ENCODE measurements around the gene RNF19B. TPM values are rescaled to one million over a fixed set of nuclear protein-coding genes. Genes with fewer than 3 reads are reported as not detected.

The RNF19B gene
- total RNA-seq, 4 donors from 2014 or later = 15.0 to 38.8 (median 29.2) TPM

DNA sequence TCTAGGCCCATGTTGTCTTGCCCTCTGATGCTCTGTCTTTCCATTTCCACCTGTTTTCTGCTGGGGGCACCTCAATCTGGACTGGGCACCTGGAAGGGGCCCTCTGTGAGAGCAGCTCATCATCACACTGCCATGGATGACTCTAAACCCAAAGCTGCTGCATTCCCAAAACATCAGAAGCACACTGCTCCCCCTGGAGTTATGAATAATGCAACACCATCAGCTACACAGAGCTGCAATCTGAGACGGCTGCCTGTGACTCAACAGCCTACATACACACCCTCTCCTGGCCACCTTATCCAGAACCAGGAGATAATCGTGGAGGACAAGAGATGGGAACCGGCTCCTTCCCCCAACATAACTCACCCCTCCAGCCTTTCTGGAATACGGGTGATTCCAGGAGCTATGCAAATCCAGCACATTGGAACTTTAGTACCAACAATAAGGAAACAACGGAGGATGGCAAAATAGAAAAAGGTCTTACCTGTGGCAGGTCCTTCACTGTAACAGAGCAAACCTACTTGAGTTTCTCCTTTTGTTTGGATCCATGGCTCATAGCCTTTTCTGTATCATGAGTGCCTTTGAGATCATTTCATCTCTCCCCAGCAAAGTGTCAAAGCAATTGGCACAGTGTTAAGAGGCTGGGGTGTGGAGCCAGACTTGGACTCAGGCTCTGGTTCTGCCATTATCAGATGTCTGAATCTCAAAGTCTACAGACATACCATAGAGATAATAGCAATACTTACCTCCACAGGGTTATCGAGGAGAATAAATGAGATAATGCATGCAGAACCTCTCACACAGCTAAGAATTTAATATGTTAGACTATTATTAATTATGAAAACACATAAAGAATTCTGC is 42.8 kb upstream of the RNF19B start:
- DNase-seq (ENCODE audit: low spot score) (no peak), ATAC-seq (ENCODE audit: low FRiP score) (peak; percentile 89)
- TF ChIP-seq, protein P1, sequence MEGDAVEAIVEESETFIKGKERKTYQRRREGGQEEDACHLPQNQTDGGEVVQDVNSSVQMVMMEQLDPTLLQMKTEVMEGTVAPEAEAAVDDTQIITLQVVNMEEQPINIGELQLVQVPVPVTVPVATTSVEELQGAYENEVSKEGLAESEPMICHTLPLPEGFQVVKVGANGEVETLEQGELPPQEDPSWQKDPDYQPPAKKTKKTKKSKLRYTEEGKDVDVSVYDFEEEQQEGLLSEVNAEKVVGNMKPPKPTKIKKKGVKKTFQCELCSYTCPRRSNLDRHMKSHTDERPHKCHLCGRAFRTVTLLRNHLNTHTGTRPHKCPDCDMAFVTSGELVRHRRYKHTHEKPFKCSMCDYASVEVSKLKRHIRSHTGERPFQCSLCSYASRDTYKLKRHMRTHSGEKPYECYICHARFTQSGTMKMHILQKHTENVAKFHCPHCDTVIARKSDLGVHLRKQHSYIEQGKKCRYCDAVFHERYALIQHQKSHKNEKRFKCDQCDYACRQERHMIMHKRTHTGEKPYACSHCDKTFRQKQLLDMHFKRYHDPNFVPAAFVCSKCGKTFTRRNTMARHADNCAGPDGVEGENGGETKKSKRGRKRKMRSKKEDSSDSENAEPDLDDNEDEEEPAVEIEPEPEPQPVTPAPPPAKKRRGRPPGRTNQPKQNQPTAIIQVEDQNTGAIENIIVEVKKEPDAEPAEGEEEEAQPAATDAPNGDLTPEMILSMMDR (IDR thresholded peaks at IDR 0.05) = no peak

DNA sequence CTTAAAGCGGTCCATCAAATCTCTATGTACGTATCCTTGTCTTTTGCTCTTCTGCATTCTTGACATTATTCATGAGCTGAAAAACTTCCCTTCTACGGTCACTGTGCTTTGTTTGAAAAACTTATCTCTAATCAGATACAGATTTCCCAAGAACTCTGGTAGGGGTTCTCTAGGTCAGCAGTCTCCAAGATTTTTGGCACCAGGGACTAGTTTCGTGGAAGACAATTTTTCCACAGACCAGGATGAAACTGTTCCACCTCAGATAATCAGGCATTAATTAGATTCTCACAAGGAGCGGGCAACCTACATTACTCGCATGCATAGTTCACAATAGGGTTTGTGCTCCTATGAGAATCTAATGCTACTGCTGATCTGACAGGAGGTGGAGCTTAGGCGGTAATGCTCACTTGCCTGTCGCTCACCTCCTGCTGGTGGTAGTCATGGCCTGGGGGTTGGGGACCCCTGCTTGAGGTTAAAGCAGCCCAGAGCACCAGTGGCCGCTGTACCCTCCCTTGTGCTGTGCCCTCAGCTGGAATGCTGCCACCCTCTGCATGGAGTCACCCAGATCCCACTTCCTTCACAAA is 41.3 kb upstream of the RNF19B start:
- DNase-seq (ENCODE audit: low spot score) = no peak
- ATAC-seq (ENCODE audit: low FRiP score) = no peak
- TF ChIP-seq, protein P1 (IDR thresholded peaks at IDR 0.05) = no peak

DNA sequence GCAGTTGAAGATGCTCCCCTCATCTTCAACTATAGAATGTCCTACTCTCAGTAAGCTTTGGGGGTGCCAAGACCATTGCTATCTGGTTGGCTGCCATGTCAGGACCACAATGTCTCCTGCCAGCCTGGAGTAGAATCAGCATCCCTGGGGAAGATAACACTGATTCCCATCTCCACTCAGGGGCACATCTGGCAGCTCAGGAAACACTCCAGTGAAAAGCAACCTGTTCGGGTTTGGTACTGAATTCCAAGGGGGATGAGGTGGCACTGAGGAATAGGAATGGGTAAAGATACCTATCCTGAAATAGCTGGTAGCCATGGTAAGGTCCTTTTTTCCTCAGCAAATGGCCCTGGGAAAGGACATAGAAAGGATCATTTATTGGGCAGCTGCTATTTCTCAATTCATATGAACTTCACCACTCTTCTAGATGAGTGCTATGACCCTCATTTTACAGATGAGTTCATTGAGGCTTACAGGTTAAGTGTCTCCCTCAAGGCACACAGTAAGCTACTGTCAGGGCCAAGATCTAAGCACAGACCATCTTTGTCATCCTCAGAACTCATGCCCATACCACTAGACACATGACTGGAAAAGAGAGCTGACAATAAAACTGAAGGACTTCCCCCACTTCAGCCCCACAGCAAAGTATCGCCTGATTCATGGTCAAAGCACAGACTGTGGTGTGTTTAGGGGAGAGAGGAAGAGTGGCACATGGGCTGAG is 40.7 kb upstream of the RNF19B start:
- DNase-seq (ENCODE audit: low spot score) (no peak), ATAC-seq (ENCODE audit: low FRiP score) (no peak)
- TF ChIP-seq, protein P1 (IDR thresholded peaks at IDR 0.05) = no peak

DNA sequence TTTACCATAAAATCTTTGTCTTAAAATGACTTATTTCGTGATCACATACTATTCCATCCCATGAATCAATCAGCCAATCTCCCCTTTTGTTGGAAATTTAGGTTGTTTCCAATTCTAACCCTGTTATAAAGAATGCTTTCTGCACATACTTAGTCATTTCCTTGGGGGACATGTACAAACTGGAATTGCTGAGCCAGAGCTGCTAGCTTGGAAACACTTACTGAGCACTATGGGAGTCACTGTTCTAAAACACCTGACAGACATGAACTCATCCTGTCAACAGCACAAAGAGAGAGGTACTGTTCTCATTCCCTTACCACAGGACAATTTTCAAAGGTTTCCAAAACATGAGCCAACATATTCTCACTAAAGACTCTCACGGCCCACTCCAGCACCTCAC is 40.0 kb upstream of the RNF19B start:
- no peak for DNase-seq (ENCODE audit: low spot score)
- TF ChIP-seq, protein P1 (IDR thresholded peaks at IDR 0.05) = no peak
- no peak for ATAC-seq (ENCODE audit: low FRiP score)

DNA sequence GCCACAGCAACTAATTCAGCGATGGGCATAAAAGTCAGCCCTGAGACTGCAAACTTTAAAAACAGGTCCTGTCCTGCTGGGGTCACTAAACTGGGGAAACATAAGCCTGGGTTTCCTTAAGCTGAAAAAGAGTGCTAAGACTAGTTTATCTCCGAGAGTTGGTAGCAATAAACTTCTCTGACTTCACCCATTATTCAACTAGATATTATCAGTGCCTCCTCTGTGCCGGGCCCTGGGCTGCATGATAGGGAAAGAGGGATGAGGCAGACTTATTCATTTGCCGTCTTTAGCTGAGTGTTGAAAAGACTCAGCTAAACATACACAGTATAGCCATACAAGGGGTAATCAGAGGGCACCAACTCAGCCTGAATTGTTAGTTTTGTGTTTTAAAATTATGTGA is 39.0 kb upstream of the RNF19B start:
- DNase-seq (ENCODE audit: low spot score) = no peak
- TF ChIP-seq, protein P1 (IDR thresholded peaks at IDR 0.05) = no peak
- no peak for ATAC-seq (ENCODE audit: low FRiP score)

DNA sequence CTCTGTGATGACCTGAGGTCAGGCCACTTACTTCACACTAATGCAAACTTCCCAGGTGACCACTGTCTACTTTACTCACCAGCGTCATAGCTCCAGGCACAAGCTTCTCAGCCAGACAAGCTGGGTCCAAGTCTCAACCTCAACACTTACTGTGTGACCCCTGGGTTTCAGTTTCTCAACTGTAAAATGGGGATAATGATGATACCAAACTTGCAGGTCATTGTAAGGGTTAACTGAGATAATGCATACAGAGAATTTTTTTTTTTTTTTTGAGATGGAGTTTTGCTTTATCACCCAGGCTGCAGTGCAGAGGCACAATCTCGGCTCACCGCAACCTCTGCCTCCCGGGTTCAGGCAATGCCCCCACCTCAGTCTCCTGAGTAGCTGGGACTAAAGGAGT is 37.4 kb upstream of the RNF19B start:
- TF ChIP-seq, protein P1 (IDR thresholded peaks at IDR 0.05) = no peak
- DNase-seq (ENCODE audit: low spot score) (no peak), ATAC-seq (ENCODE audit: low FRiP score) (no peak)
